Breast epithelium (tissue), 4 donors: ENCODE measurements around the gene RD3L. TPM values are rescaled to one million over a fixed set of nuclear protein-coding genes. Genes with fewer than 3 reads are reported as not detected.

Experiments used
- DNase-seq, 2 donors: peaks; one replicate each; pipeline ENCODE4 v3.0.0-alpha.2; 2019; ENCODE audit warnings: low spot score in 2 of 2
- H3K27ac ChIP-seq, 2 donors: fragments of 200-600 bp; sonication (generic) in 1 of 2; one replicate each; pipeline ENCODE4 v1.5.1; 2016 to 2019; ENCODE audit warnings: mild to moderate bottlenecking in 1 of 2
- H3K27me3 ChIP-seq, 2 donors: fragments of 200-600 bp; sonication (generic) in 1 of 2; one replicate each; pipeline versions ENCODE4 v1.5.1 to v1.6.0; 2017 to 2019; ENCODE audit warnings: control low read depth in 1 of 2, mild to moderate bottlenecking in 1 of 2
- H3K36me3 ChIP-seq: fragments of 200-600 bp; one replicate; pipeline ENCODE4 v1.5.1; 2019
- H3K4me1 ChIP-seq, 2 donors: fragments of 200-600 bp; sonication (generic); one replicate each; pipeline ENCODE4 v1.5.1; 2016 to 2019; ENCODE audit warnings: control low read depth in 1 of 2
- H3K4me3 ChIP-seq, 3 donors: fragments of 200-600 bp; sonication (generic); 1 replicate in 2 of 3; 2 replicates in 1 of 3; pipeline ENCODE4 v1.5.1; 2016 to 2019; ENCODE audit warnings: mild to moderate bottlenecking in 3 of 3, moderate library complexity in 2 of 3
- H3K9me3 ChIP-seq, 2 donors: fragments of 200-600 bp; sonication (generic) in 1 of 2; one replicate each; pipeline ENCODE4 v1.5.1; 2016 to 2019; ENCODE audit warnings: control low read depth in 1 of 2
- POLR2A ChIP-seq: fragments of 450-650 bp; IDR thresholded peaks from one replicate; pipeline ENCODE4 v1.6.1; 2016; ENCODE audit warnings: antibody characterized with exemption, mild to moderate bottlenecking, moderate library complexity
- POLR2AphosphoS5 ChIP-seq, 3 donors: sonication (generic); formaldehyde crosslinking; IDR thresholded peaks; one replicate each; pipeline ENCODE4 v1.6.1; 2017; ENCODE audit warnings: antibody characterized with exemption in 3 of 3
- intact Hi-C: fragments of 100-400 bp; cut with DNase I; formaldehyde crosslinking; loops from one replicate; pipeline ENCODE4 v1.15.1; 2023; ENCODE audit warnings: low total_unique reads
- total RNA-seq, 3 donors: library from RNA; depleted of rRNA; stranded (reverse); fragments of >200 nt; gene quantifications; one replicate each; pipeline ENCODE4 v1.1.0, GENCODE V29; 2016
- TF ChIP-seq, protein P1 (sequence below), 3 donors: fragments of 450-650 bp; IDR thresholded peaks; one replicate each; pipeline ENCODE4 v1.5.1; 2016 to 2017; ENCODE audit warnings: antibody characterized with exemption in 3 of 3, mild to moderate bottlenecking in 3 of 3, moderate library complexity in 3 of 3

The RD3L gene
- total RNA-seq, 3 donors from 2014 or later, result not detected

DNA sequence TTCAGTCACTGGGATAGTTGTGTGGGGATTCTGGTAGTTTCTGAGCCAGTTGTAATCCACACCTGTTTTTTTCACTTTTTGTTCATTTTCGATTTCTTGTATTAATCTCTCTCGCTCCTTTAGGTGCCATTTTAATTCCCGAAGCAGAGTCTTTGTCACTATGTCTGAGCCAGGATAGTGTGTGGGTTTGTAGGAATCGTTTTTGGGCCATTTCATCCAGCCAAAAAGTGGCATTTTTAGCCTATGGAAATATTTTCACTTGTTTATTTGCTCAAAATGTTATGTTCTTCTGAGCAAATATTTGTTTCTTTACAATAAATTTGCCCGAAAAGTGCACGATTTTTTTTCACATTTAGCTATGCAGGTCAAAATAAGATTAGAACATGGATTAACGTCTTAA, 867 bp downstream of the RD3L start:
- Histone ChIP-seq H3K27ac (no peak overlapping the region), H3K9me3 (no peaks in the 10 kb centered on the region), H3K4me1 (no peaks in the 10 kb centered on the region), H3K36me3 (no peaks in the 10 kb centered on the region), H3K27me3 (peaks cover 0 to 3% of the 10 kb centered on the region in 2 donors), H3K4me3 (no peak overlapping the region)
- DNase-seq, result no peak
- intact Hi-C loops, result no loop called here
- TF ChIP-seq, protein P1, sequence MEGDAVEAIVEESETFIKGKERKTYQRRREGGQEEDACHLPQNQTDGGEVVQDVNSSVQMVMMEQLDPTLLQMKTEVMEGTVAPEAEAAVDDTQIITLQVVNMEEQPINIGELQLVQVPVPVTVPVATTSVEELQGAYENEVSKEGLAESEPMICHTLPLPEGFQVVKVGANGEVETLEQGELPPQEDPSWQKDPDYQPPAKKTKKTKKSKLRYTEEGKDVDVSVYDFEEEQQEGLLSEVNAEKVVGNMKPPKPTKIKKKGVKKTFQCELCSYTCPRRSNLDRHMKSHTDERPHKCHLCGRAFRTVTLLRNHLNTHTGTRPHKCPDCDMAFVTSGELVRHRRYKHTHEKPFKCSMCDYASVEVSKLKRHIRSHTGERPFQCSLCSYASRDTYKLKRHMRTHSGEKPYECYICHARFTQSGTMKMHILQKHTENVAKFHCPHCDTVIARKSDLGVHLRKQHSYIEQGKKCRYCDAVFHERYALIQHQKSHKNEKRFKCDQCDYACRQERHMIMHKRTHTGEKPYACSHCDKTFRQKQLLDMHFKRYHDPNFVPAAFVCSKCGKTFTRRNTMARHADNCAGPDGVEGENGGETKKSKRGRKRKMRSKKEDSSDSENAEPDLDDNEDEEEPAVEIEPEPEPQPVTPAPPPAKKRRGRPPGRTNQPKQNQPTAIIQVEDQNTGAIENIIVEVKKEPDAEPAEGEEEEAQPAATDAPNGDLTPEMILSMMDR (IDR thresholded peaks at IDR 0.05), result no peak
- TF ChIP-seq POLR2AphosphoS5 (IDR thresholded peaks at IDR 0.05) (no peak), POLR2A (no peak)

DNA sequence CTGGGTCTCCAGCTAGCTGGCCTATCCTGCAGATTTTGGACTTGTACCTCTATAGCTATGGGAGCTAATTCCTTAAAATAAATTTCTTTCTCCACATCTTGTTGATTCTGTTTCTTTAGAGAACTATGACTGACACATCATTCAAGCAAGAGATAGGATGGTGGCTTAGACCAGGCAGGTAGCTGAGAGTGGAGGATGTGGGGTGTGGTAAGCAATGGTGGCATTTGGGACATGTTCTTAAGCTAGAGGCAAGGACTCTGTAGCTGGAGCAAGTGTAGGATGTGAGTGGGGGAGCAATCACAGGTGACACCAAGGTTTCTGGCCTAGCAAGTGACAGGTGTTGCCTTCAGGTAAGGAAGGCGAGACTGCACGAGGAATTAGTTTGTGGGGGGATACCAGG, 7.2 kb downstream of the RD3L start:
- intact Hi-C loops, result no loop called here

DNA sequence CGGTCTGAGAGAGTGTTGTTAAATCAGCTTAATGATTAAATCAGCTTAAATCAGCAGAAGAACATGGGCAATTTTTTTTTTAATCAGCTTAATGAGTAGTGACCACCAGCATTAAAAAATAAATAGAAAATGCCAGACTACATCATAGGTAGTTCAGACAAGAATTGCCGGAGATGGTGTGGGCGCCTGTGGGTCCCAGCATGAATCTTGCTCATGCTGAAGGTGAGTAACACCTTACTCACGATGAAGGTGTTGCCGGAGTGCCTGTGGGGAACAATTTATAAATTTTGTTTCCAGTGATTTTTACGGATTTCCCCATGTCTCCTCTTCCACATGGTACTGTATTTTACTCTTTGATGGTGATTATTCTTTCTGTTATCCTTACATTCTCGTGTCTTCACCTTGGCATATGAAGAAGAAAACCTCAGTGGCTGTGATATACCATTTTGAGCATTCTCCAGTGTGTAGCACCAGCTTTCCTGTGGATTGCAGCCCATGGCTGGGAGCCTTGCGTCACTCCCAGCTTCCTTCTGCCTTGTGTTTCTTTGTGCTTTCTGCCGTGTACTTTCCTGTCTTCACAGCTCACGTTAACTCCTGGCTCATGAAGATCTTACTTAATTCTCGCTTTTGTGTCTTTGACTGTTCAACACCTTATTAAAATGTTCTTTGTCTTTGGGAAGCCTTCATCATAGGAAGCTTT, 9.4 kb downstream of the RD3L start:
- H3K27ac ChIP-seq, result no peak overlapping the region
- TF ChIP-seq POLR2AphosphoS5 (IDR thresholded peaks at IDR 0.05) (no peak), POLR2A (no peak)
- peaks cover 0 to under 1% of the 10 kb centered on the region in 2 donors for H3K27me3 ChIP-seq
- DNase-seq, result no peak
- H3K36me3 ChIP-seq, result no peaks in the 10 kb centered on the region
- intact Hi-C loops, result no loop called here
- H3K4me1 ChIP-seq, result no peaks in the 10 kb centered on the region
- H3K9me3 ChIP-seq, result no peaks in the 10 kb centered on the region
- no peak overlapping the region for H3K4me3 ChIP-seq

More for the DNA sequence above, 7.2 kb downstream of the RD3L start:
- no peak for DNase-seq
- H3K27me3 ChIP-seq, result peaks cover 0 to 3% of the 10 kb centered on the region in 2 donors
- no peak overlapping the region for H3K4me3 ChIP-seq
- no peaks in the 10 kb centered on the region for H3K4me1 ChIP-seq
- H3K27ac ChIP-seq, result no peak overlapping the region
- no peaks in the 10 kb centered on the region for H3K9me3 ChIP-seq
- no peaks in the 10 kb centered on the region for H3K36me3 ChIP-seq
- TF ChIP-seq, protein P1 (IDR thresholded peaks at IDR 0.05), result no peak
- TF ChIP-seq POLR2AphosphoS5 (IDR thresholded peaks at IDR 0.05) (no peak), POLR2A (no peak)

DNA sequence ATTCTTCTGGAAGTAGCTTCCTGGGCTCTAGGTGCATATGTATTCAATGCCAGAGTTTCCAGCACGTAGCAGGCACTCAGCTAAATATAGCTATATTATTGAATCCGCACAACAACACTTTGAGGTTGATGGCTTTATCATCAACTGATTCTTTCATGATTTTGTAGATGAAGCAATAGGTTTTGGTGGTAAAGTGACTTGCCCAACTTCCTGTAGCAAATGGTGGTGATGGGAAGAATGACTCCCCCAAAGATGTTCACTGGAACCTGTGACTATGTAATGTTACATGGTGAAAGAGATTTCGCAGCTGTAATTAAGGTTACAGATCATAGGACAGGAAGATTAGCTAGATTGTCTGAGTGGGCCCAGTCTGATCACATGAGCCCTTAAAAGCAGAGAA, 10.9 kb downstream of the RD3L start:
- no peaks in the 10 kb centered on the region for H3K36me3 ChIP-seq
- no peaks in the 10 kb centered on the region for H3K9me3 ChIP-seq
- TF ChIP-seq, protein P1 (IDR thresholded peaks at IDR 0.05), result no peak
- TF ChIP-seq POLR2AphosphoS5 (IDR thresholded peaks at IDR 0.05), result no peak
- TF ChIP-seq POLR2A, result no peak
- DNase-seq, result no peak
- intact Hi-C loops, result no loop called here
- H3K27ac ChIP-seq, result no peak overlapping the region
- no peak overlapping the region for H3K4me3 ChIP-seq
- peaks cover 0 to 8% of the 10 kb centered on the region in 2 donors for H3K27me3 ChIP-seq
- no peaks in the 10 kb centered on the region for H3K4me1 ChIP-seq

DNA sequence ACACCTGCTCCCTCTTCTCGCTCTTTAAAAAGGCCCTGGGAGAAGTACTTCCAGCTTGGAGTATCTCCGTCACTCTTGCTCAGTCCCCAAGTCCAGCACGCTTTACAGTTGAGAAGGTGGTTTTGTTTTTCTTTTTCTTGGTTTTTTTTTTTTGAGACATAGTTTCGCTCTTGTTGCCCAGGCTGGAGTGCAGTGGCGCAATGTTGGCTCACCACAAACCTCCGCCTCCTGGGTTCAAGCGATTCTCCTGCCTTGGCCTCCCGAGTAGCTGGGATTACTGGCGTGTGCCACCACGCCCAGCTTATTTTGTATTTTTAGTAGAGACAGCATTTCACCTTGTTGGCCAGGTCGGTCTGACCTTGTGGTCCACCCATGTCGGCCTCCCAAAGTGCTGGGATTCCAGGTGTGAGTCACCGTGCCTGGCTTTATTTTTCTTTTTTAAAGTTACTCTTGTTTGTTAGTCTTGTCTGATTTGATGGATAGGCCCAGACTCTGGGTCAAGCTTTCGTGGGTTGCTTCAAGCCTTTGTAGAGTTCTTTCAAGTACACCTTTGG, 12.2 kb downstream of the RD3L start:
- Histone ChIP-seq H3K4me1 (no peaks in the 10 kb centered on the region), H3K36me3 (no peaks in the 10 kb centered on the region), H3K9me3 (no peaks in the 10 kb centered on the region), H3K27me3 (peaks cover 0 to 8% of the 10 kb centered on the region in 2 donors), H3K27ac (no peak overlapping the region), H3K4me3 (no peak overlapping the region)
- TF ChIP-seq POLR2A (no peak), POLR2AphosphoS5 (IDR thresholded peaks at IDR 0.05) (no peak)
- TF ChIP-seq, protein P1 (IDR thresholded peaks at IDR 0.05), result no peak
- DNase-seq, result no peak
- intact Hi-C loops, result no loop called here
